Aorta (tissue), 5 donors: ENCODE results near the gene PHOX2B. TPM values are rescaled to one million over a fixed set of nuclear protein-coding genes. Genes with fewer than 3 reads are reported as not detected.

Experiments used
- ATAC-seq: fragments of 200-7000 bp; cut with Tn5 transposase; one replicate; pipeline ENCODE4 v1.9.1; 2022; ENCODE audit warnings: moderate library complexity; ENCODE audit not compliant: low FRiP score
- DNase-seq, 2 donors: peaks; one replicate each; pipeline ENCODE4 v3.0.0-alpha.2; 2020
- H3K27ac ChIP-seq, 2 donors: one replicate each; pipeline ENCODE4 v1.5.1; 2013; ENCODE audit warnings: low read length in 2 of 2, mild to moderate bottlenecking in 2 of 2, moderate library complexity in 2 of 2, control low read depth in 1 of 2, inconsistent platforms in 1 of 2, low read depth in 1 of 2
- H3K27me3 ChIP-seq, 2 donors: one replicate each; pipeline ENCODE4 v1.6.1; 2013; ENCODE audit warnings: control low read depth in 1 of 2, low read length in 1 of 2, mild to moderate bottlenecking in 1 of 2, moderate library complexity in 1 of 2; ENCODE audit not compliant: insufficient read depth in 2 of 2, control insufficient read depth in 1 of 2
- H3K36me3 ChIP-seq, 2 donors: one replicate each; pipeline ENCODE4 v1.6.1; 2013; ENCODE audit warnings: control low read depth in 1 of 2, low read length in 1 of 2, mild to moderate bottlenecking in 1 of 2; ENCODE audit not compliant: insufficient read depth in 2 of 2, control insufficient read depth in 1 of 2
- H3K4me1 ChIP-seq, 2 donors: one replicate each; pipeline ENCODE4 v1.6.1; 2013; ENCODE audit warnings: low read length in 2 of 2, control low read depth in 1 of 2, mild to moderate bottlenecking in 1 of 2, moderate library complexity in 1 of 2; ENCODE audit not compliant: insufficient read depth in 2 of 2, control insufficient read depth in 1 of 2
- H3K4me3 ChIP-seq, 2 donors: one replicate each; pipeline ENCODE4 v1.5.1; 2013; ENCODE audit warnings: low read length in 2 of 2, control low read depth in 1 of 2, mild to moderate bottlenecking in 1 of 2
- H3K9me3 ChIP-seq: one replicate; pipeline ENCODE4 v1.6.1; 2013; ENCODE audit warnings: mild to moderate bottlenecking, low read length; ENCODE audit not compliant: control insufficient read depth
- WGBS, 2 donors: extraction: QIAGEN DNeasy Blood & Tissue Kit; methylation state at CpG; one replicate each; pipeline ENCODE4 v1.1.7; 2013; 5-methylcytosine and 5-hydroxymethylcytosine counted together
- intact Hi-C, 2 donors: fragments of 100-400 bp; cut with DNase I; formaldehyde crosslinking; loops; one replicate each; pipeline versions ENCODE4 v1.14.2 to v1.15.0; 2022
- polyA plus RNA-seq, 2 donors: library from polyadenylated mRNA; stranded (reverse); fragments of 200-250 nt; gene quantifications; one replicate each; pipeline ENCODE4 v1.2.3, GENCODE V29; 2013
- total RNA-seq, 2 donors: library from RNA; stranded (reverse); fragmentation: NEBNext Ultra II Directional; extraction: Animal tissue kit (Norgen Biotek cat#: 25700); gene quantifications; one replicate each; pipeline ENCODE4 v1.2.1, GENCODE V29; 2021
- donor health status: healthy with polysubstance abuse.
- donor health status: Bipolar disorder and iron deficiency.
- donor health status: DM: no; HTN: no; CAD: no.
- donor health status: DM: no; HTN: no; CAD: no.
- donor health status: DM: yes; HTN: yes; CAD: no.

Gene PHOX2B
- total and polyA plus RNA-seq, 4 donors = not detected

DNA sequence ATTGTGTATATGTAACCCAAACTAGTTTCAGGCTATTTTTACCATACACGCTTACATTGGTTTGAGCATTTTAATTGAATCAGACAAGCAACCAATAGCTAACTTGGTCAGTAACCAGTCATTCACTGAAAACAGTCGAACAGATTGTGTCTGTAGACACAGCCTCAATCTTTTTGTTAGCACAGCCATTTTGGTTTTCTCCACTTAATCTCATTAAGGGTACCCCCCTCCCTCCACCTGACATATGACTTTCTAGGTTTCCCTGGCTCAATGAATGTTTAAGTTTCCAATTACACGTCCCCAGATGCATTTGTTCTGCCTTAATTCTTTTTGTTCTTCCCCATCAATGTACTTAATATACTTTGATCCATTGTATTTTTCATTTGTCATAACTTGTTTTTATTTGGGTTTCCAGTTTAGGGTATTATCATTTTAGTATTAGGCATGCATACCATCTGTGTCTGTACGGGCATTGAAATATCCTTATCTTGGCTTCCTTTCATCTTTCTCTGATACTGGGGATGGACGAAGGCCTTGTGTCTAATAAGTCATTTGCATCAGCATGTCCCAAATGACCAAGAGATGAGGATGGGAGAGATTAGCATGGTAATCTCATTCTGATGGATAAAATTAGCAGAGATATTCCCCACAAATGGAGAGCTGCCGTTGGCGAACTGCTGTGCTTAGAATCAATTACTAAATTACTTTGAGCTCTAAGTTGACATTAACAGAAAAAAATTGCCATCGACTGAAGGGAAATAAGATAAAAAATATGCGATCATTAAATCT, 35.9 kb upstream of the PHOX2B start:
- intact Hi-C loops = no loop called here
- 86 to 87% methylated on average over 9 of the region's 9 CpGs for WGBS, 2 donors

DNA sequence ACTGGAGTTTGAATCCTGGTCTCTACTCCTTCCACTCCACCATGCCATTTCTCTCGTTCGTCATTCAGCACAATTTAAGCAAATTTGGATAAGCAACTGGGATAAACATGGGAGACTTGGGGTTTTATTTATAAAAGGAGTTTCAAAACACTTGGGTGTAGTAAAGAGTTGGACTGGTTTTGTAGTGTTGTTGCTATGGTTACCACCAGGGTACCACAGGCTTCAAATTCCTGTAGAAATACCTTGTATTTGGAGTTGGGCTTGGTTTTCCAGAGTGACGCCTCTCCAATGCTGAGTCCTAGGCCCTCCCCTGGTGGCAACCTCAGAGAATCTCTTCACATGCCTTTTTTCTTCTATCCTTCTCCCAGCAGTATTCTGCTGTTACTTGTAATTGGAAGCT, 27.9 kb upstream of the PHOX2B start:
- DNase-seq (no peak), ATAC-seq (no peak)
- no peaks in the 10 kb centered on the region for H3K4me1 ChIP-seq
- 75 to 82% methylated on average over 3 of the region's 3 CpGs for WGBS, 2 donors
- no peaks in the 10 kb centered on the region for H3K9me3 ChIP-seq
- no peaks in the 10 kb centered on the region for H3K27me3 ChIP-seq
- H3K4me3 ChIP-seq = no peak overlapping the region
- intact Hi-C loops = no loop called here
- H3K27ac ChIP-seq = no peak overlapping the region
- H3K36me3 ChIP-seq = no peaks in the 10 kb centered on the region

More for the DNA sequence above, 35.9 kb upstream of the PHOX2B start:
- no peak for DNase-seq
- Histone ChIP-seq H3K4me3 (no peak overlapping the region), H3K27ac (no peak overlapping the region), H3K36me3 (no peaks in the 10 kb centered on the region), H3K4me1 (no peaks in the 10 kb centered on the region), H3K9me3 (no peaks in the 10 kb centered on the region), H3K27me3 (no peaks in the 10 kb centered on the region)
- no peak for ATAC-seq

DNA sequence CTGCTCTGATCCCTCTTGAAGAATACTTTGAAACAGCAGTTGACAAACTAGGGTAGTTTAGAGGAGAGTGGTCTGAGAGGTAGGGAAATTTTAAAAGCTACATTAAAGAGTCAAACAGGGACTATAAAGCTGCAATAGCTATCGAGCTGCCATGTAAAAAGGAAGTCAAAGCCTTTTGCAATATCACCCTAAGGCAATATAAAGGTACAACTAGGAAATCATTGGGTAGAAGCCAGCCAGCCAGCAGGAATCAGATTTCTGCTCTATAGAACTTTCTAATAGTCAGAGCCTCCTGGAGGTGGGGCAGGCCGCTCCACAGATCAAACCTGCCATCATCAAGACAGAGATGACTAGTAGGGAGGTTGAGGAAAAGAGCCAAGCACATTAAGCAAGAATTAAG, 15.2 kb upstream of the PHOX2B start:
- WGBS, 2 donors = 59 to 73% methylated on average over 2 of the region's 2 CpGs
- H3K4me3 ChIP-seq = no peak overlapping the region
- no peak overlapping the region for H3K27ac ChIP-seq
- ATAC-seq (no peak), DNase-seq (no peak)
- peaks cover 0 to 4% of the 10 kb centered on the region in 2 donors for H3K27me3 ChIP-seq
- H3K4me1 ChIP-seq = no peaks in the 10 kb centered on the region
- no peaks in the 10 kb centered on the region for H3K9me3 ChIP-seq
- no peaks in the 10 kb centered on the region for H3K36me3 ChIP-seq
- intact Hi-C loops = no loop called here

DNA sequence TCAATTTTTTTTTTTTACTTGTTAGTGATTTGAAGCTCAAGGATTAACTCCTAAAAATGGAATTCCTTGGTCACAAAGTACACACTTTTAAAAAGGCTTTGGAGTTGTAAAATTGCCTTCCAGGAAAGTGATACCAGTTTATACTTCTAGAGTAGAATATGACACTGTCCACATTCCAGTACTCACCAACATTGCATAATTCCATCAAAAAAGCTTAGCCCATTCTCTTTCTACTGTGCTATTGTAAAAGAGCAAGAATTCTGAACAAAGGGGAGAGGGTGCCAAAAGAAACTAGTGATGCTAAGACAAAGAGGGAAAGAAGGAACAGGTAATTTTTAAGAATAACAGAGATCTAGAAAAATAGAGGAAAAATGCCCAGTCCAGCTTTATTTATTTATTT, 10.4 kb upstream of the PHOX2B start:
- Histone ChIP-seq H3K4me3 (no peak overlapping the region), H3K9me3 (no peaks in the 10 kb centered on the region), H3K36me3 (no peaks in the 10 kb centered on the region), H3K4me1 (no peaks in the 10 kb centered on the region), H3K27me3 (peaks cover 0 to 4% of the 10 kb centered on the region in 2 donors), H3K27ac (no peak overlapping the region)
- ATAC-seq (no peak), DNase-seq (no peak)
- intact Hi-C loops = no loop called here

DNA sequence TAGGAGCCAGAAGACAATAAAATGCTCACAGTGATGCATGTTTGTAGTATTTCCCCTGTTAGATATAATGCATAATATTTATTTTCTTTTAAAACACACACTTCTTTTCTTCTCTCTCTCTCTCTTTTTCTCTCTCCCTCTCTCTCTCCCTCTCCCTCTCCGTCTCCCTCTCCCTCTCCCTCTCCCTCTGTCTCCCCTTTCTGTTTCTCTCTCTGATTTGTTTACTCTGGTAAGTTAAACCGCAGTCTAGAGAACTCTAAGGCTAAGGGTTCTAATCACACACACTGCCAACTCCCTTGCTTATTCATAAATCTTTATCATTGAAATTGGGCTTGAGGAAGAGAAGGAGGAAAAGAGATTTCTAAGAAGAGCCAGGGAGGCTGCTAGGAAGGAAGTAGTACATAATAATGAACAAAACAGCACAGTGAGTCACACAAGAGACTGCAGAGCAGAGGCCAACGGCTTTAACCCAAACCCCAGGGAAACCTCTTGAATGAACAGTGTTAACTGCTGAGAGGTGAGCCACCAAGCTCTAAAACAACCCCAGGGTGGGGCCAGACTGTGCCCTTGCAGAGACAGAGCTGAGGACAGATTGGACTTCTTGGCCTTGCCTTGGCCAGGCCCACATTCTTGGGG, 9.1 kb upstream of the PHOX2B start:
- intact Hi-C loops = no loop called here

DNA sequence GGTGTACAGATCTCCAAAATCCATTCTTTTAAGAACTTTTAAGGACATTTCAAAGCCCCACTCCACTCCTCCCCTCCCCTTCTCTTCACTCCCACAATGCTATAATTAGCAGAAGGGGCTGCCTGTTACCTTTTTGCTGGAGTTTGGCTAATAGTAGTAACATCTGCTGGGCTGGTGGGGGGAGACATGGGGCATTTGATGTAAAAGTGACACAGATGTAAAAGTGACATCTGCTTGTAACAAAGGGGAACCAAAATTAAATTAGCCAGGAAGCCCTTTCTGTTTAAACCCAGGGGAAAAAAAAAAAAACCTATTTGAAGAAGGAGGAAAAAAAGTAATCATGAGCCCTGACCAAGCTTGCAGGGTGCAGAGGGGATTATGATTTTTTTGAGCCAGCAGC, 5.4 kb upstream of the PHOX2B start:
- Histone ChIP-seq H3K27ac (no peak overlapping the region), H3K36me3 (no peaks in the 10 kb centered on the region), H3K4me1 (no peaks in the 10 kb centered on the region), H3K9me3 (no peaks in the 10 kb centered on the region), H3K4me3 (no peak overlapping the region), H3K27me3 (no peaks in the 10 kb centered on the region)
- no peak for DNase-seq
- intact Hi-C loops = no loop called here
- ATAC-seq = no peak

More for the DNA sequence above, 9.1 kb upstream of the PHOX2B start:
- no peak for ATAC-seq
- Histone ChIP-seq H3K27me3 (peaks cover 0 to 4% of the 10 kb centered on the region in 2 donors), H3K27ac (no peak overlapping the region), H3K9me3 (no peaks in the 10 kb centered on the region), H3K4me1 (no peaks in the 10 kb centered on the region), H3K36me3 (no peaks in the 10 kb centered on the region), H3K4me3 (no peak overlapping the region)
- DNase-seq = no peak
- WGBS, 2 donors = 16 to 25% methylated on average over 3 of the region's 3 CpGs

DNA sequence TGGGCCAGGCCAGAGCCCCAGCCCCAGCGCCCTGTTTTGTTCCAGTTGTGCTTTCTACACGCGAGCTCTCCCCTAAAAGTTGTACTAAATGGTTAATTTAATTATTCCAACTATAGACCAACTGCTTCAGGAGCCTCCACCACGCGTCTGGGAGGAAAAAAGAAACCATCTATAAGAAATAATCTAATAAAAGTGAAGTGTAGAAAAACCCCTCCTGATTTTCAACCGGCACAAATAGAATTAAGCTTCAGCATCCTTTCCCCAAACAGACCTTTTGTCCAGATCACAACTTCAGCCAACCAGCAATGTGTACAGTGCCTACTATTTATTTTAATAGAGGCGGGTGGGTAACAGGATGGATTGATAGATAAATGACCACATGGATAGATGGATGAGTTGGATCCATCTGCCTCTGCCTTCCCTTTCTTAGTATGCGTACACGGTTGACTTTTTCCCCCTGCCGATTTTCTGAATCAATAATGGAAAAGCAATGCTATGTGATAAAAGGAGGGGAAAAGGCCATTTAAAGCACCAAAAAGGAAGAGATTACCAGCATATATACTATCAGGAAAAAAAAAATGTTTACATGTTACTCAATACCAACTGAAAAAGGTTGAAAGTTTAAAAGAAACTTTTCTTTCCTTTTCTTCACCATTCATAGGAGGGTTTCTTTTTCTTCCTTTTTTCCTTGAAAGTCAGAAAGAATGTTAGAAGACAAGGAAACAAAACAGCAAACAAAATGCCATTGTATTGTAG, 3.7 kb upstream of the PHOX2B start:
- DNase-seq = no peak
- no peak for ATAC-seq

DNA sequence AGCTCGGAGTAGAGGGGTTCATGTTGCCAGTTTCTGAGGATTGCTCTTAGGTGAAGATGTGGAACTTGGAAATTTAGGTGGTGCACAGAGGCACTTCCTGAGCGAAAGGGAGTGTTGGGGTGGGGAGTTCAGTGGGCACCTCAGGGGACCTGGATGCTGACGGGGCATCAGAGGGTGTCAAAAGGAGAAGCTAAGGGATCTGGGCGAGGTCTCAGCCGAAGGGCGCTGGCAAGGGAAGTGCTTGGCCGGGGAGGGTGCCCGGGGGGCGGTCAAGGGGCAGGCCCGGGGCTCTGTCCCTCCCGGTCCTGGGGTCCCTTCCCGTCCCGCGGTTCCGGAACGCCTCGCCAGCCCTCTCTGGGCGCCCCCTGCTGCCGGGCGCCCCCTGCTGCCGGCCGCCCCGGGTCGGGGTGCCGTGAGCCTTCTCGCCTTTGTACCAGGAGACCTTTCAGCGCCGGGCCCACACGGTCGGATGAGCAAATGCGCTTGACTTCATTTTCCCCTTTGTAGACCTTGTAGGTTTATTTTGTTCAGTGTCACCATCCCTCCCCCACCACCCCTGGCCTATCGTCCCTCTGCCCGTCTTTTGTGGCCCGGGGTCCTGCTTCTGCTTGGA, 3.0 kb upstream of the PHOX2B start:
- Histone ChIP-seq H3K4me1 (no peaks in the 10 kb centered on the region), H3K36me3 (no peaks in the 10 kb centered on the region)
- no peak for ATAC-seq

More for the DNA sequence above, 3.7 kb upstream of the PHOX2B start:
- Histone ChIP-seq H3K9me3 (no peaks in the 10 kb centered on the region), H3K27ac (no peak overlapping the region), H3K4me1 (no peaks in the 10 kb centered on the region), H3K4me3 (no peak overlapping the region), H3K27me3 (no peaks in the 10 kb centered on the region), H3K36me3 (no peaks in the 10 kb centered on the region)
- intact Hi-C loops = no loop called here
- WGBS, 2 donors = 10 to 16% methylated on average over 10 of the region's 10 CpGs

More for the DNA sequence above, 3.0 kb upstream of the PHOX2B start:
- intact Hi-C loops = no loop called here
- 1 to 2% methylated on average over 16 to 34 of the region's 34 CpGs for WGBS, 2 donors
- Histone ChIP-seq H3K27me3 (no peaks in the 10 kb centered on the region), H3K27ac (no peak overlapping the region), H3K9me3 (no peaks in the 10 kb centered on the region), H3K4me3 (no peak overlapping the region)
- no peak for DNase-seq
